CD4-positive, alpha-beta T cell (primary cell): Measurements from ENCODE around the gene HTRA1. TPM values are rescaled to one million over a fixed set of nuclear protein-coding genes. Genes with fewer than 3 reads are reported as not detected.

Experiments used
- ATAC-seq: fragments of 200-7000 bp; cut with Tn5 transposase; one replicate; pipeline ENCODE4 v1.10.0; 2022; ENCODE audit warnings: mild to moderate bottlenecking; ENCODE audit not compliant: poor library complexity
- CTCF ChIA-PET: fragments of 350-600 bp; sonication (Branson Sonifier 250); formaldehyde crosslinking; loops from one replicate; lab custom pipeline; 2021; ENCODE audit warnings: antibody characterized with exemption, inconsistent platforms; lab: Charles Lee
- POLR2A ChIA-PET: fragments of 350-600 bp; sonication (Branson Sonifier 250); formaldehyde crosslinking; loops from one replicate; lab custom pipeline; 2021; ENCODE audit warnings: antibody characterized with exemption, inconsistent platforms; lab: Charles Lee
- DNase-seq, 14 experiments: peaks; one replicate each; pipeline ENCODE4 v3.0.0-alpha.2; 2013 to 2020; ENCODE audit warnings: mixed read lengths in 2 of 14
- H3K27ac ChIP-seq, 2 donors: one replicate each; pipeline versions ENCODE4 v1.5.1 to v1.7.0; 2013; ENCODE audit warnings: low read length in 2 of 2, low read depth in 1 of 2, mild to moderate bottlenecking in 1 of 2
- H3K27me3 ChIP-seq, 2 experiments: 1 replicate in 1 of 2; 2 replicates in 1 of 2; pipeline versions ENCODE4 v1.6.1 to v1.7.0; 2013; ENCODE audit warnings: low read length in 2 of 2, control low read depth in 1 of 2, mild to moderate bottlenecking in 1 of 2, moderate library complexity in 1 of 2; ENCODE audit not compliant: insufficient read depth in 2 of 2, control insufficient read depth in 1 of 2
- H3K36me3 ChIP-seq: one replicate; pipeline ENCODE4 v1.6.1; 2013; ENCODE audit warnings: low read length, control low read depth; ENCODE audit not compliant: insufficient read depth
- H3K4me1 ChIP-seq: one replicate; pipeline ENCODE4 v1.6.1; 2013; ENCODE audit warnings: low read length, control low read depth; ENCODE audit not compliant: insufficient read depth
- H3K4me3 ChIP-seq: one replicate; pipeline ENCODE4 v1.5.1; 2013; ENCODE audit warnings: mild to moderate bottlenecking, low read length, moderate library complexity
- H3K9me3 ChIP-seq, 2 experiments: 1 replicate in 1 of 2; 2 replicates in 1 of 2; pipeline versions ENCODE4 v1.6.1 to v1.7.0; 2013; ENCODE audit warnings: low read length in 2 of 2, mild to moderate bottlenecking in 2 of 2, control low read depth in 1 of 2, moderate library complexity in 1 of 2; ENCODE audit not compliant: control insufficient read depth in 1 of 2, insufficient read depth in 1 of 2
- H3K27ac Mint-ChIP-seq: one replicate; pipeline ENCODE4 v1.8.0; 2020; ENCODE audit warnings: mixed read lengths
- H3K27me3 Mint-ChIP-seq: one replicate; pipeline ENCODE4 v1.8.0; 2021; ENCODE audit warnings: mixed read lengths
- H3K36me3 Mint-ChIP-seq: one replicate; pipeline ENCODE4 v1.8.0; 2021; ENCODE audit warnings: low read depth, mixed read lengths
- H3K4me1 Mint-ChIP-seq: one replicate; pipeline ENCODE4 v1.8.0; 2021; ENCODE audit warnings: low read depth, mixed read lengths
- H3K4me3 Mint-ChIP-seq: one replicate; pipeline ENCODE4 v1.8.0; 2020; ENCODE audit warnings: mild to moderate bottlenecking, mixed read lengths
- H3K9me3 Mint-ChIP-seq: one replicate; pipeline ENCODE4 v1.8.0; 2020; ENCODE audit warnings: mixed read lengths
- CTCF ChIP-seq: fragments of 200-600 bp; IDR thresholded peaks from one replicate; pipeline ENCODE4 v1.8.0; 2022; ENCODE audit warnings: antibody characterized with exemption, mild to moderate bottlenecking
- intact Hi-C, 2 experiments: fragments of 100-400 bp; cut with DNase I in 1 of 2; cut with micrococcal nuclease in 1 of 2; formaldehyde crosslinking; loops; one replicate each; pipeline versions ENCODE4 v1.15.1 to v1.9.0; 2023 to 2025; cut with DNase I, micrococcal nuclease
- total RNA-seq, 174 experiments: library from RNA in 2 of 174; stranded (reverse) in 2 of 174; gene quantifications; one replicate each; pipeline ENCODE4 v1.2.3 and lab custom pipeline; 2021 to 2026

HTRA1 gene
- total RNA-seq, 2 experiments from 2014 or later: not detected

DNA sequence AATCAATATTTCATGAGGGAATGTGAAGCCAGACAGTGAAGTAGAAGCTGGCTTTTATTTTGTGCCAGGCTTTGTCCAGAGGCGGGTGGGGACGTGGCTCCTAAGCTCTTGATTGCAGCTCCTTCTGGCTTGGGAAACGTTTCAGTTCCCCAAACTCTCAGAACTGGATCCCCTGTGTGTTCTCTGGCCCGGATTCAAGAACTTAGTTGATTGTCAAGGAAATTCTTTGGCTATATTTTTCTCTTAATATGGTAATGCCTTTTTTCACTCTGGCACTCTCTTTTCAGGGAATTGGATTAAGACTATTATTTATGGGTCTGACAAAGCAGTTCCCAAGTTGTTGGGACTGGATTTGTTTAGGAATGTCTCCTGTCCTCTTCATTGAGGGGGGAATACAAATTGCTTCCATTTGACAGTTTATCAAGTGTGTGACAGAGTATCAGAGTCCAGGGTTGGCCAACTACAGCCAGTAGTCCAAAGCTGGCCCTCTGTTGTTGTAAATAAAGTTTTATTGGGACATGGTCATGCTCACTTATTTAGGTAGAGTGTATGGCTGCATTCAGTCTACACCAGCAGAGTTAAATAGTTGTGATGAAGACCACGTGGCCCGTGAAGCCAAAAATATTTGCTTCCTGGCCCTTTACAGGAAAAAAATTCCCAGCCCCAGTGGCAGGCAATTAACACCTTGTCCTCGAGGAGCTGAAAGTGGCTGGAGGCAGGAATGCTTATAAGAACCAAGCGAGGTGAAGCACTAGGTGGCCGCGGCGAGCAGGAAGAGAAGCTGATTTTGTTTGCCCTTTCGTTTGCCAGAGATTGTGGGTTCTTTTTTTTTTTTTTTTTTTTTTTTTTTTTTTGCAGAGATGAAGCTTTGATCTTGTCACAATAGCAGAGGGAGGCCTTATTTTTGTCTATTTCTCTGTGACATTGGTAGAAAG is 34.3 kb downstream of the HTRA1 start:
- Mint-ChIP-seq H3K27me3 (peaks cover 7% of the 10 kb centered on the region), H3K9me3 (no peaks in the 10 kb centered on the region), H3K4me3 (peak overlapping the region; percentile 16), H3K4me1 (peaks cover 19% of the 10 kb centered on the region), H3K27ac (peak overlapping the region; percentile 45), H3K36me3 (no peaks in the 10 kb centered on the region)
- intact Hi-C loops: no loop called here
- Histone ChIP-seq H3K27me3 (no peaks in the 10 kb centered on the region), H3K4me1 (peaks cover 33% of the 10 kb centered on the region), H3K36me3 (no peaks in the 10 kb centered on the region), H3K27ac (no peak overlapping the region), H3K9me3 (no peaks in the 10 kb centered on the region), H3K4me3 (no peak overlapping the region)
- DNase-seq: peak in 6 of 14 experiments; percentile 12 to 64 (median 36)
- ChIA-PET POLR2A (no interaction called here), CTCF (interaction anchor here (0.9 to 1.9 kb wide), 2 partner anchors 19 to 70 kb away, joined by 4 to 5 read pairs; no protein-coding TSS in a partner anchor)
- no peak for ATAC-seq
- no peak for TF ChIP-seq CTCF

DNA sequence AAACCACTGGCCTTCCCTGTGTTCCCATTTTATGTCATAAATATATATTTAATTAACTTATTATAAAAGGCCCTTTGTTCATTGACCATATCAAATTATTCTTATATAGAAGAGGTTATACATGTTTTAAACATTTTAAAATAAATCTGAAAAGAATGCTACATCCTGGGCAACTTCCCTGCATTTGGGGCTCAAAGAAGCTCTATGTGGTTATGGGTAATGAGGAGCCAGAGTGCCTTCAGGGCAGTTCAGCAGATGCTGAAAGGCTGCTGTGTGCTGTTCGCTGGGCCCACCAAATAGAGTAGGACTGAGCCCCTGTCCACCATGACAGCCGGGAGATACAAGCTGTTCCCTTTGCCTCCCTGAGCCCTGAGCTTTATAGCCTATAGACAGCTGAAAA is 35.9 kb downstream of the HTRA1 start:
- no peak for DNase-seq
- ATAC-seq: no peak
- Mint-ChIP-seq H3K36me3 (no peaks in the 10 kb centered on the region), H3K27me3 (peaks cover 7% of the 10 kb centered on the region), H3K4me1 (peaks cover 10% of the 10 kb centered on the region), H3K27ac (no peak overlapping the region), H3K9me3 (no peaks in the 10 kb centered on the region), H3K4me3 (no peak overlapping the region)
- Histone ChIP-seq H3K36me3 (no peaks in the 10 kb centered on the region), H3K27me3 (no peaks in the 10 kb centered on the region), H3K4me3 (no peak overlapping the region), H3K4me1 (peaks cover 18% of the 10 kb centered on the region), H3K27ac (no peak overlapping the region), H3K9me3 (no peaks in the 10 kb centered on the region)
- POLR2A ChIA-PET: no interaction called here
- CTCF ChIA-PET: interaction anchor here (1.9 kb wide), 1 partner anchor 17 kb away, joined by 5 read pairs; no protein-coding TSS in a partner anchor
- TF ChIP-seq CTCF: no peak
- intact Hi-C loops: no loop called here

- Histone ChIP-seq H3K9me3 (no peaks in the 10 kb centered on the region), H3K27ac (no peak overlapping the region), H3K27me3 (no peaks in the 10 kb centered on the region), H3K4me1 (peaks cover 13% of the 10 kb centered on the region), H3K4me3 (no peak overlapping the region), H3K36me3 (no peaks in the 10 kb centered on the region)
- ChIA-PET POLR2A (no interaction called here), CTCF (no interaction called here)
- Mint-ChIP-seq H3K27ac (no peak overlapping the region), H3K36me3 (no peaks in the 10 kb centered on the region), H3K4me3 (no peak overlapping the region), H3K27me3 (peaks cover 7% of the 10 kb centered on the region), H3K9me3 (no peaks in the 10 kb centered on the region), H3K4me1 (peaks cover 10% of the 10 kb centered on the region)
- no peak for DNase-seq
- intact Hi-C loops: no loop called here
- no peak for ATAC-seq
- TF ChIP-seq CTCF: no peak
These were observed 37.2 kb downstream of the HTRA1 start for GRCh38 chr10:122498521-122498920.
